Erythroblast (primary cell): ENCODE measurements around the gene DEPDC5.

Experiments
- DNase-seq, 2 experiments: peaks; one replicate each; lab custom pipeline; 2025; lab: John Stamatoyannopoulos, UW
- GATA1 ChIP-seq: IDR thresholded peaks from 2 replicates; pipeline ENCODE4 v1.6.1; 2011; ENCODE audit warnings: low read depth, mild to moderate bottlenecking, control low read depth, low read length, moderate library complexity
- POLR2A ChIP-seq: IDR thresholded peaks from 2 replicates; pipeline ENCODE4 v1.6.1; 2011; ENCODE audit warnings: mild to moderate bottlenecking, low read length

DEPDC5 gene

DNA sequence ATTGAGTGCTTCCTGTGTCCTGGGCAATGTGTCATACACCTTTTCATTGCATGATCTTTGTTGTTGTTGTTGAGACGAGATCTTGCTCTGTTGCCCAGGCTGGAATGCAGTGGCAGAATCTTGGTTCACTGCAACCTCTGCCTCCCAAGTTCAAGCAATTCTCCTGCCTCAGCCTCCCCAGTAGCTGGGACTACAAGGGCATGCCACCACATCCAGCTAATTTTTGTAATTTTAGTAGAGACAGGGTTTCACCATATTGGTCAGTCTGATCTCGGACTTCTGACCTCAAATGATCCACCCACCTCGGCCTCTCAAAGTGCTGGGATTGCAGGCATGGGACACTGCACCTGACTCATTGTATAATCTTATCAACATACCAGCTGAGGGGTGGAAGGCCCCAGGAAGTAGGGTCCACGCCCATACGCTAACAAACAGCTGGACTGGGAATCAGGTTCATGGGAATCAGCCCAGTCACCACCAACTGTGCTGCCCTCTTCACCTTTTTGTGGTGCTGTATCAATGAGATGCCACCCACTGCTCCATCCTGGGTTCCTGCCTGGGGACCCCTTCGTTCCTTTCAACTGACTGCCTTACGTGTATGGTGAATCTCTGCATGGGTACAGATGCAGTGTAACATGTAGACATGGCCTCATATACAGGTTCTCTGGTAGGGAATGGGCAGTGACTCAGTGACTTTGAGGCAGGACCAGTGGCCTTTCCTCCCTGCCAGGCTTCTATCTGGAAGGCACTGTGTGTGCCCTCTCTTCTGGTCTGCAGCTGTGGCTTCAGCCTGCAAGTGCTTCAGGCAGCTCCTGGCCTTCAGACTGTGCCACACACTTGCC is 158.0 kb downstream of the DEPDC5 start:
- DNase-seq, result no peak
- no peak for TF ChIP-seq GATA1
- no peak for TF ChIP-seq POLR2A

DNA sequence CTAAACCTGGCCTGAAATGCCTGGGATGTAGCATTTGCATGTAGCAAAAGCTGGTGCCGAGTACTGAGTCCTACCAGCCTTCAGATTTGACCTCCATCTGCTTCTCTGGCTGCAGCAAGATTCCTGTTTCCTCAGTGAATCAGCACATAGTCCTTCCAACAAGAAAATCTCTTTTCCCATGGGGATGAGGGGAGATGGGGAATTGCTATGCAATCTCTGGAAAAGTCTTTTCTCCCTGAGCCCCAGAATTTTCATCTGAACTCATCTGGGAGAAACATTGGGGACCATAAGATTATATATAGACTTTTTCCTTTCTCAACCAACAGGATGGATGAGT is 158.6 kb downstream of the DEPDC5 start:
- no peak for DNase-seq
- no peak for TF ChIP-seq GATA1
- no peak for TF ChIP-seq POLR2A

DNA sequence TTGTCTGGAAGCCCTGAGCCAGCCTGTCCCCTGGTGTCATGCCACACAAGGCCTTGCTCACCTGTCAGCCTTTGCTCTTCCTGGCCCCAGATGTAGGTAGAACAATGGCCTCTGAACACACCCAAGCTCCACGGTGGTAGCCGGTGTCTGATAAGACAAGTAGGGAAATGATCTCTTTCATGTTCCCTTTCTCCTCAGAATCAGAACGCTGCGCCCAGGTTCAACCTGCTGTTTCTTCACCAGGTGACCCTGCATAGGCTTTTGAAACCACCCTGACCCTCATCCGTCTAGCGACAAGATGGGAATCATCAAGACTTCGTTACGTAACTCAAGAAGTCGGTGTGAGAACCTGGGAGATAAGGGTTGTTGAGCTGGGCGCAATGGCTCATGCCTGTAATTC is 161.8 kb downstream of the DEPDC5 start:
- DNase-seq, result no peak
- TF ChIP-seq GATA1 (no peak), POLR2A (no peak)

DNA sequence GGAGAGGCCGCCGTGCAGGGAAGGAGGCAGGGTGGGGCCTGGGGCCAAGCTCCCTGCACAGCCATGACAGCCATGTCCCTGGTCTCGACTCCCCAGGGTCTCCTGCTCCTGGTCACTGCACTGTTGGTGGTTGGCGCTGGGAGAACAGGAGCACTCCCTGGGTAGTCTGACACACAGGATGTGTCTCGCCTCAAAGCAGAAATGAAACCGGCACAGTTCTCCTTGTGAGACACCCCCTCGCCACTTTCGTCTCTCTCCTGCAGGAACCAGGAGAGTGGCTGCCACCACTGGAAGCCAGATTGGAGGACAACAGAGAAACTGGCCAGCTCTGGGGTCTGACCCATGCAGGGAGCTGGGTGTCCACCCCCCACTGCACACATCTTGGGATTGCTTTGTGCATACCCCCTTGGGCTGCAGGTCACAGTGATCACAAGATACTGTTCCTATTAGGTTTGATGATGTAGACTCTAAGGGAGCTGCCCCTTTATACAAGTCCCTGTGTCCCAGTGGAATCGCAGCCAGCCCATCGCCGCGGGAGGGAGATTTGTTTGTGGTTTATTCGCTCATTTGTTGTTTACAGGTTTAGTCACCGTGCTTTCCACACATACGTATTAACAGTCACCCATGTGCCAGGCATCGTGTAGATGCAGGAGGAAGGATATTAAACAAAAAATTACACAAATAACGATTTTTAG is 163.6 kb downstream of the DEPDC5 start:
- TF ChIP-seq GATA1 (no peak), POLR2A (no peak)
- no peak for DNase-seq

DNA sequence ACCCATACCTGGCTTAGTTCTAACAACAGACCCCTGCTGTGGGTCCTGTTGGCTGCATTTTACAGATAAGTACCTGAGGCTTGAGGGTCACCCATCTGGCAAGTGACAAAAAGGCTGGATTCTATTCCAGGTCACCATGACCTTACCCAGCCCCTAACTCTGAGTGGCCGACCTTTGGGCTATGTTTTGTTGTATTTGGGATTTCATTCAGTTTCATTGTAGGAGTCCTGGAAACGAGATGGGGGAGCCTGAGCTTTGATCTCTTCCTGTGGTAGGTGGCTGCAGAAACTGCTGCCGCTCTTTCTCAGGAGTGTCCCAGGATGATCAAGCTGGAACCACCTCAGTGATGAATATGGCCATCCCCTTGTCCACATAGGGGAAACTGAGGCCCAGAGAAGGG is 165.9 kb downstream of the DEPDC5 start:
- TF ChIP-seq POLR2A (no peak), GATA1 (no peak)
- no peak for DNase-seq

DNA sequence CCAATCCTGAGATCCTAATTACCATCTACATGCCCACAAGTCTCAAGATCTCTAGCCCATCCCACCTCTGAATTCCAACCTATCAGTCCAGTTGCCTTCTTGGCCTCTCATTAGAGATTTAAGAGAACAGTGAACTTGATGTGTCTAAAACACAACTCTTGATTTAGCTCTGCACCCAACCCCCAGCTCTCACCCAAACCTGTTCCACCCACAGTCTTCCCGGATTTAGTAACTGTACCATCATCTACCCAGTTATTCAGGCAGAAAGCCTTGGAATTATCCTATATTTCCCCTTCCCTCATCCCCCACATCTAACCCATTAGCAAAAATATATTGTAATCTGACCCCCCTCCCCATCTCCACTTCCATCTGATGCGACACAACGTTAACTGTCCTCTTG is 166.5 kb downstream of the DEPDC5 start:
- DNase-seq, result no peak
- no peak for TF ChIP-seq POLR2A
- TF ChIP-seq GATA1, result no peak

DNA sequence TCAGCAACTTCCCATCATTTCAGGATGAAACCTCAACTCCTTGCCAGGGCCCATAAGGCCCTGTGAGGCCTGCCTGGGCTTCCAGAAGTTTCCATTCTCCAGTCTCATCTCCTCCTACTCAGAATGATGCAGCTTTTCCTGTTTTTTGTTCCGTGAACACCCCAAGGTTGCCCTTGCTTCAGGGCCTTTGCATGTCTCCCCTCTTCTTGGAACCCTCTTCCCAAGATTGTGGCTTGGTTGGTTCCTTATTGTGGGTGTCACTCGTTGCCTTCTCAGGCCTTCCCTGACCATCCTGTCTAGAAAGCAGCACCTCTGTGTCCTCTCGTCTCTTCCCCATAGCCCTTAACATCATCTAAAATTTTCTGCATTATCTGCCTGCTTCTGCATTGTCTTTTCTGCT is 167.3 kb downstream of the DEPDC5 start:
- TF ChIP-seq POLR2A (no peak), GATA1 (no peak)
- DNase-seq, result no peak

DNA sequence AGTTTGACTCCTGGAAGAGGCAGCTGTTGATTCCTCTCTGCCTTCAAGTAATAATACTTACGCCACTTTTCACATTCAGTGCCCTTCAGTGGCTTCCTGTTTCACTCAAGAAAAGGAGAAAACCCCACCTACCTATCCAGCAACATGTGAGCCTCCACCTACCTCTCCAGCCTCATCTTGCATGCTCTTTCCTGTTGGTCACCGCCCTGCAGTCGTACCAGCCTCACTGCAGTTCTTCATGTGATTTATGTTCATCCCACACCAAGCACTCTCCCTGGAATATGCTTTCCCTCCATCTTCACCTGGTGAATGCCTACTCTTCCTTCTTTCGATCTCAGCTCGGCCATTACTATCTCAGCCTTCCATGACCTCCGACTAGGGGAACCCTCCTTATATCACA is 168.7 kb downstream of the DEPDC5 start:
- DNase-seq, result no peak
- no peak for TF ChIP-seq POLR2A
- no peak for TF ChIP-seq GATA1

DNA sequence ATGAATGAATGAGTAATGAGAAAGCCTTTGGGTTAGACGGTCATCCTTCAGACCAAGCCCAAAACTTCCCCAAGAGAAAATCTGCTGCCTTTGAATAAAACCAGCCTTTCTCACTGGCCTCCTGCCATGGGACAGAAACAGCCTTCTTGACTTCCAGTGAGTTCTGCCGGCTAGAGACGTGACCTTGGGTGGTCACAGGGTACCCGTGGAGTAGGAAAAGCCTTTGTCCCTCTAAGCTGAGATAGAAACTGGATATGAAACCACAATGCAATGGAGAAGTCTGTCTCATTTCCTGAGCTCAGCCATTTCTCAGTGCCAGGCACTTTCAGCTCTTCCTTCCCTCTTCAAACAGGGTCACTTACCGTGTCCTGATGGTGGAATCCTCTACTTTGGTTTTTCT is 169.3 kb downstream of the DEPDC5 start:
- DNase-seq, result no peak
- TF ChIP-seq GATA1 (no peak), POLR2A (no peak)

DNA sequence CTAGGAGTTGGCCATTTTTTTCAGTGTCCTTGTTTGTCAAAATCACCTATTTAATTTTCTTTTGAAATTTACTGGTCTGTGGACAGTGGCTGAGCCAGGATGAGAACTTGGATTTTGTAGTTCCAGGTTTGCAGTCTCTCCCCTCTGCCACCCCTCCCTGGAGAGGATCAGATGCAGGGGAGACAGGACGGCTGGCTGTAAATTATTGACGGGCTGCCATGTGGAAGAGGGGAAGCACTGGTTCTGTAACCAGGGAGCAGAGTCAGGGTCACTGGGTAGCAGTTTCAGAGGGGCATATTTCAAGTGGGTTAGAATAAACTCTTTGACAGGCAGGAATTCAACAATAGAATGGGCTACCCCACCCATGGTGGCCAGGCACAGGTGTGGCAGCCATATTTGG is 169.9 kb downstream of the DEPDC5 start:
- TF ChIP-seq GATA1 (no peak), POLR2A (no peak)
- DNase-seq, result no peak

DNA sequence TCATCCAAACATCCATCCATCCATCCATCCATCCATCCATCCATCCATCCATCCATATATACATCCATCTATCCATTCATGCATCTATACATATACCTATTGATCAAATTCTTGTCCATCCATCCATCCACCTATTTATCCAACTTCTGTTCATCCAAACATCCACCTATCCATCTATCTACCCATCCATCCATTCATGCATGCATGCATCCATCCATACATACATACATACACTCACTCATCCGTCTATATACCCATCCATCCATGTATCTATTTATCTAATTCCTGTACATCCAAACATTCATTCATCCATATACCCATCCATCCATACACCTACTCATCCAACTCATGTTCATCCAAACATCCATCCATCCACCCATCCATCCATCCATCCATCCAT is 171.2 kb downstream of the DEPDC5 start:
- no peak for TF ChIP-seq GATA1
- TF ChIP-seq POLR2A, result no peak
- DNase-seq, result no peak

DNA sequence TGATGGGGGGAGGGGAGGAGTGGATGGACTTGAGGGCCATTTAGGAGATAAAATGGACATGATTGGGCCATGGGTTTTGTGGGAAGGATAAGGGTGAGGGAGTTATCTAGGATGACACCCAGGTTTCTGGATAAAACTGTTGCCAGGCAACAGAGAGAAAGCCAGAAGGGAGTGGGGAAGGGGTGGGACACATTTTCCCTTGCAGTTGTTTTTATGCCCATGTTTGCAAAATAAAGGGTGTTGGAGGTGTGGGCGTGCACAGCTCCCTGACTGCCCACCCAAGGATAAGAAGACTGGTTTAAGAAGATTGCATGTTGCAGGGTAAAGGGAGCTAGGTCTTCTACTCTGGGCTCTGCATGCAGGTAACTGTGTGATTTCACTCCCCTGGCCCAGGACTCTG is 172.2 kb downstream of the DEPDC5 start:
- DNase-seq, result no peak
- TF ChIP-seq POLR2A (no peak), GATA1 (no peak)

DNA sequence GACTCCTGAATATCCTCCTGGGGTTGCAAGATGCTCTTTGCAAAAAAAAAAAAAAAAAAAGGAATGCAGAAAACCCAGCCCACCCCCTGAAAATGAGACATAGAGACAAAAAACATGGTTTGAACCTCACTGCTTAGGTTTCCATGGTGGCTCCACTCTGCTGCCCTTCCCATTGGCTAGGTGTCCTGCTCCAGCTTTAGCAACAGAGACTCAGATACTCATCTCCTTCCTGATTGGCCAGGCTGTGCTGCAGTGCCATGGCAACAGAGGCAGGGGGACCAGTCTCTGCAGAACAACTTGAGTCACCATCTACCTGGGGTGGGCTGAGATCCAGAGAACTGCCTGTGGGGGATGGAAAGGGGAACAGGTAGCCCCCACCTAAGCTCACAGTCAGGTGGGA is 173.2 kb downstream of the DEPDC5 start:
- DNase-seq, result peak; percentile 17 to 27
- no peak for TF ChIP-seq POLR2A
- no peak for TF ChIP-seq GATA1

DNA sequence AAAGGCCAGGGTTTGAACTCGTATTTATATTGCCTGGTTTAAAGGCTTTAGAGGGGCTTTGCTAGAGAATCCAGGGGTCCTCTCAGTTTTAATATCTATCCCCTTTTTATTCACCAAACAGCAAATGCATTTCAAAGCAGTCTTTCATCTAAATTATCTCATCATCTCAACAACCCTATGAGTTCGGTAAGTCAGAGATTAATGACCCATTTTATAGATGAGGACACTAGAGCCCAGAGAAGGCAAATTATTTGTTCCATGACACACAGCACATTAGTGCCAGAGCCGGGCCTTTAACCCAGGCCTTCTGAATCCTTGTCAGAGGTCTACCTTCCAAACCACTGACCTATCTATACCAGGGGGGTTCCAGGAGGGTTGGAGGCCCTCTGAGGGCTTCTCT is 173.7 kb downstream of the DEPDC5 start:
- DNase-seq, result no peak
- no peak for TF ChIP-seq POLR2A
- TF ChIP-seq GATA1, result no peak
